HG02885 (cell line): ENCODE data around the gene SHISA5.
A peak's percentile ranks its signal among the peaks of the same experiment; 100 is the strongest.

Experiments
- ATAC-seq: cut with Tn5 transposase; IDR thresholded peaks from one replicate; pipeline ENCODE4 v1.9.1; 2021; ENCODE audit warnings: mild to moderate bottlenecking; ENCODE audit not compliant: unreplicated experiment, poor library complexity

SHISA5 gene

DNA sequence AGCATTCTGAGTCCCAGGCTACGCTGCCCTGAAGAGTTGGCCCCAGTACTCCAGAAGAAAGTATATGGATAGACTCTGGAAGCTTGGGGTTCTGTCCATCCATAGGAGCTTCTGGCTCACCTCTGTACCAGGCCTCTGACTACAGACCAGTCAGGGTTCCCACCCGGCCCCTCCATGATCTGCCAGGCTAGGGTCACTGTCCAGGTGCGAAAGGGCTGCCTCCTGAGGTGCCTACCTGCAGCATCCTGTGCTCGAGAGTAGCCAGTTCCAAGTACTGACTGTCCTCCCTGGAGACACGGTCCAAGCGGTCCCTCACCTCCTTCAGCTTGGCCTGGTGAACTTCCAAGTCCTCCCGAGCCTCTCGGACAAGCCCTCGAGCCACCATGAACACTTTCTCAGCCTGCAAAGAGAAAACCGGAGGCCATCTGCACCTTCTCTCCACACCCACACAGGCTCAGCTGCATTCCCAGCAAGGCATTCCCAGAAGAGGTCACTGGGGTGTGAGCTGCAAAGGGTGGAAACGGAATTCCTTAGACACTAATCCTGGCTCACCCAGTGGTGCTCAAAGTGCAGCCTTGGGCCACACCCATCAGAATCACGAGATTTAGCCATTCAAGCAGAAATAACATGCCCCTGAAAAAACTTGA lies 70.4 kb downstream of the SHISA5 start:
- no peak for ATAC-seq

DNA sequence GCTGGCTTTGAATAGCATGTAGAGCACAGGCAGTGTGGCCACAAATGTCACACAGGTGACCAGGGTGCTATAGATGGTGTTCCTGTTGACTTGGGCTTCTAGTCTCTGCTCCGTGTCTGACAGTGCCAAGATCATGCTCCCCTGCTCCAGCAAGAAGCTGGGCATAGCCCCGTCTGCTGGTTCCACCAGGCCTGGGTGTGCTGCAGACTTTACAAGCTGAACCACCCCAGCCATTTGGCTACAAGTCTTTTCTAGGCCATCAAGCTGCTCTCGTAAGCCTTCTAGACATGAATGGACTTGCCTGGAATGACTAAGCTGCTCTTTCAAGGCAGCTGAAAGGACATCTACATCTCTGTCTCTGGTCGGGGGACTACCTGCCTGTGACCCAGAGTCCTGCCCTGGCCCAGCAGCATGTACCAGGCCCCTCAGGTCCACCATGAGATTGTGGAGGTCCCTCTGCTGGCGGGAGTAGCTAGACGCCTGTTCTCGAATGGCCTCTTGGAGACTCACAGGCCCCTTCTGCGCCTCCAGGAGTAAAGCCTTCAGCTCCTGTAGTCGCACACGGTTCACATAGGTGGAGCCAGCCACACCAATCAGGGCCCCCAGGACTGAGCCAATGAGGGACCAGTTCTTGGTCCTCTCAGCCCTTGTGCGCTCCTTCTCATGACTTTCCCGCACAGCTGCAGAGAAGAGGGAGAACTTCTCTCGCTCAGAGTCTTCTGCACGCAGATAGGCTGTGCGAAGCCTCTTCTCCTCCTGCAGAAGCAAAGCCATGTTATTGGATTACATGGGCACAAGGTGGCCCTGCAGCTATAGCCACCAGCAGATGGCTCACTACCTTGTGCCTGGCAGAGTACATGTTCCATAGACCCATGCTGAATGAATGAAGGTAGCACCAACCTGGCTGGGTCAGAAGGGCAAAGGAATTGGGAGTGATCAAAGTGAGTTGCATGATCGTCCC lies 71.3 kb downstream of the SHISA5 start:
- ATAC-seq, result no peak

DNA sequence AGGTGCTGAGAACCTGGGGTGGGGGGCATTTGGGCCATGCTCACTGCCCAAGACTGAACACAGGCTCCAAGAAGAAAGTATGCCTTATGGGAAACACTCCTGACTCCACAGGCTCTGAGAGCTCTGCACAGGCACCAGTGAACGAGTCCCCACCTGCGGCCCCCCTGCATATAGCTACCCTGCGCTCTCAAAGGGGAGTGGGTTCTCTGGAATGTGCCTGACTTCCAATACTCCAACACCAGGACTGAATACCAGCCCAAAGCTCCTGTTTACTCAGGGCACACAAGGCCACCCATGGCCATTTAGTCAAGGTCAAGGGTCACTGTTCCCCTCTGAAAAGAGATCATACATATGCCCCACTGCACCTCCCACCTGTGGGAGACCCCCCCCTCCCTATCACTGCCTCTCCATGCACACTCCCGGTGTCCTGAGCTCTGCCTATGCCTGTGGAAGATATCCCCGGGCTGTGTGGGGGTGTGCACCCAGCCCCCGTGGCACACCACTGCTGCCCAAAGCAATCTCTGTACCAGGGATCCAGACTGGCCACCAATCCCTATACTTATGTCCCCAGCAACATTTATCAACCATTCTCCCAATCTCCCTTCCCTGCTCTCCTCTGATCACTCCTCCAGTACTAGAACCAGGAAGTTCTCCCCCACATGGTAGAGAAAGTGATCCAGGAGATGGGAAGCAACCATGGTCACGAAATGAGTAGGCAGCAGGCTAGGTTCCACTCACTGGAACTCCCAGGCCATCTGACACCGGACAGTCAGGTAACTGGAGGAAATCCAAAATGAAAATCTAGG lies 72.5 kb downstream of the SHISA5 start:
- ATAC-seq, result no peak

DNA sequence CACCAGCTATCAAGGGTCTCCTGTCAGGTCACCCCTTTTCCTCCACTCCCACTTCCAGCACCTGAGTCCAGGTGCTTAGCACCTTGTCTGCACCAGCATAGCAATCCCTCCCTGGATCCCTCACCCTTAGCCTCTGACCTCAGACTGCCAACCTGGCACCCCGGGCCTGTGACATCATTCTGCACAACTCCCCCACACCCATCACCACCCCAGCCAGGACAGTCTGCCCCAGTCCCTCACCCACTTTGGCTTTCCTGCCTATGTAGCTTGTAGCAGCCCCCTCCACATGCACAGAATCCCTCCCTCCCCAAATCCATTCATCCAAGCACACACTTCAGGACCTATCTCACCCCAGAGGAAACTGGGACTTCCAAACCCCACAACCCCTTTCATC lies 73.3 kb downstream of the SHISA5 start:
- no peak for ATAC-seq

DNA sequence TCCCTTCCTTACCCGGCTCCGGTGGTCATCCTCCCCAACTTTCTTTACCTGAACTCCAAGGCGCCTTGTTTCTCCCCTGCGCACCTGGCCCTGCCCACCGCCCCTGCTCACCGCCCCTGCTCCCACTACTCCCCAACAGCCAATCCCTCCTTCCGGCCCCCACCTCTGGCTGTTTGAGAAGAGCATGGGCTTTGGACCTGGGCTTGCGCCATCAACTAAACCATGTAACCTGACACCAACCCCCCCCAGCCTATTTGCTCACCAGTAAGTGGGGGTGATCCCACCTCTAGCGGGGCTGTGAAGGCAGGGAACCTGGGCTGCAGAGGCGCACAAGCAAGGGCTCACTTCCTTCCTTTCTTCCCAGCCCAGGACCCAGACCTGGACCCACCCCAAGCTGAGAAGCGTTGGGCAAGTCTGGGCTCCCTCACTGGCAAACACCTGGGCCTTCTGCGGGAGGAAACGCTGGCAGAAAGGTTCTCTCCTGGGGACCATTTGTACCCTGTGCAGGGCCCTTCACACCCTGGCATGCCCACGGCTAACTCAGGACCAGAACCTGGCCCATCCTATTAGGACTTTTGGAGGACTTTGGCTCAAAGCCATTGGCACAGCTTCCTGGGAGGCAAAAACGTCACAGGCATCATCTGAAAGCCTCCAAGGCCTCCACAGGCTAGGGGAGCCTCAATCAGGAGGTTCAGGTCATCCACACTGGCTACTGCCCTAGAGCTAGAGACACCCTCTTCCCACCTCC lies 73.8 kb downstream of the SHISA5 start, which contains the start of gene PLXNB1:
TSS of gene PLXNB1 (minus strand) at position 127 of the 748 bp plus-strand sequence. CDS start 5,475 bp downstream, outside the sequence.
- no peak for ATAC-seq

DNA sequence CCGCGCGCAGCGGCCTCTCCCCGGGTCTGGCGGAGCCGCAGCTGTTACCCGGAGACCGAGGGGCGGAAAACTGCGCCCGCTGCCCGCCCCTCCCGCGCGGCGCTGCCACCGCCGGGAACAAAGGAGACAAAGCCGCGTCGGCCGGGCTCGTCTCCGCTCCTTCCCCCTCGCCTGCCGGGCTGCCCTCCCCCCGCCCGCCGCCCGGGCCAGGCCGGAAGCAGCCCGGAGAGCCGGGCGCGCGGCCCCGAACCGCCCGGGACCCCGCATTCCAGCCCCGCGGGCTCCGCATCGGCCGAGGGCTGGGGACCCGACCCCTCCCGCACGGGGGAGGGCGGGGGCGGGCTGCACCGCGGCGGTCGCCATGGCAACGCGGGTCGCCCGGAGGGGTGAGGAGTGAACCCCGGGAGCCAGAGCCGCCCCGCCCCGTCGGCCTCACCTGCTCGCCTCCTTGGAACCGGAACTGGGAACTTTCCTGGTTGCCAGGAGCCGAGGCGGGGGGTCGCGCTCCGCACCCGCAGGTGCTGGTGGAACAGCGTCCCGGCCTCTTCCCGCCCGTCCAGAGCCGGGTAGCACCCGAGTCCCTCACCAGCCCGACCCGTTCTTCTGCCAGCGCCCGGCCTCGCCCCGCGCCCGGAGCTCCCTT lies 74.5 kb downstream of the SHISA5 start:
- peak; percentile 54 for ATAC-seq

DNA sequence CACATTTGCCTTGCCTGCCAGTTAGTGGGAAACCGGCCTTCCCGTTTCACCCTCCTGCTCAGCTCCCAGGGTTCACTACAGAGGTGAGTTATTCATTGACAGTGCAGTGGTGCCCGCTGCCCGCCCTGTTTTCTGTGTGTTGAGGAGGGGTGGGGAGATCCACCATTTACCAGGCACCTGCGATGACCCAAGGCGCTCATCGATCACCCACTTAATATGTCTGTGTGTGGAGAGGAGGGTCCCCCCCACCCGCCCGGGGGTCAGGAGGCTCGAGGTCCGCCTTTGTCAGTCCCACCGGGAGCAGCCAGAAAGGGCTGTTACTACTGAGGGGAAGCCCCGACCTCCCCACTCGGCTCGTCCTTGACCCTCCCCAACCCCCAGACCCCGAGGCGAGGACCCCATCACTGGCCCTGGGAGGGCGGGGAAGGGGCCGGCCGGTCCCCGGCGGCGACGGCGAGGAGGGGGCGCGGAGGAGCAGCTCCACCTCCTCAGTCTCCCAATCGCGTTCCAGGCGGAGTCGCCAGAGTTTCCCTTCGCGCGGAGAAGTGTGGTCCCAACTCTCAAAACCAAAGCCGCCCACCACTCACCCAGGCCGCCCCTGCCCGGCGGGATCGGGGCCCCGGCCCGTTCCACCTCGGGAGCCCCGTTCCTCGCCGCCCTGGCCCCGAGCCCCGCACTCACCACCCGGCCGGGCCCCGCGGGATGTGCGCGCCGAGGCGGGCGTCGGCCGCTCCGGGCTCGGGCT lies 75.2 kb downstream of the SHISA5 start:
- ATAC-seq, result peak; percentile 30

DNA sequence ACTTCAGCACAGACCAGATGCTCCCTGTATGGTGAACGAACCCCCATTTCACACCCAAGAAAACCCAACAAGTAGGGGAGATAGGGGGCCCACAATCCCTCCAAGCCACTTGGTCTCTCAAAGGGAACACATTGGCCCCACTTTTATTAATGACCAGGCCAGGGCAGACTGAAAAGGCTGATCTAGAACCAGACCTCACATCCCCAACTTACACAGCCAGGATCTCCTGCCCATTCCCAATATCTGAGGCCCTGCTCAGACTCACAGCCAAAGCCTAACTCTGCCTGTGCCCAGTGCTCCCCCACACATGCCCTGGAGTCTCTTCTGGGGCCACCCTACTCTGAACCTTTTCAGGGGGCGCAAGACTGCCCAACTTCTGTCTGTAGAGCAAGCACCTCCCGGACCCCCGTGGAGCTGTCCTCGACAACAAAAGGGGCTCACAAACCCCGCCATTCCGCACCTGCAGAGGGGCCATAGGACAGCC lies 75.8 kb downstream of the SHISA5 start:
- ATAC-seq, result no peak

DNA sequence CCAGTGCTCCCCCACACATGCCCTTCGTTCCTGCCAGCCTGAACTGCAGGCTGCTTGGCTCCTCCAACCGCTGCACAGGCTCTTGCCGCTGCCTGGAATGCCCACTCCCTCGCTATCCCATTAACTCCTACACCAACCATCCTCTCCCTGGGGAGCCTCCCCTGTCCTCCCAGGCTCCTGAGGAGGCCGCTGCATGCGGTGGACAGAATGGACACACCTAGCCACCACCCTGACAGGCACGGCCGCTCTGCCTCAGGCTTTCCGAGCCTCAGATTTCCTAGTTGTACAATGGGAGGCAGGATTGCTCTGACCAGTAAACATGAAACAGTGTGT lies 76.4 kb downstream of the SHISA5 start:
- no peak for ATAC-seq

DNA sequence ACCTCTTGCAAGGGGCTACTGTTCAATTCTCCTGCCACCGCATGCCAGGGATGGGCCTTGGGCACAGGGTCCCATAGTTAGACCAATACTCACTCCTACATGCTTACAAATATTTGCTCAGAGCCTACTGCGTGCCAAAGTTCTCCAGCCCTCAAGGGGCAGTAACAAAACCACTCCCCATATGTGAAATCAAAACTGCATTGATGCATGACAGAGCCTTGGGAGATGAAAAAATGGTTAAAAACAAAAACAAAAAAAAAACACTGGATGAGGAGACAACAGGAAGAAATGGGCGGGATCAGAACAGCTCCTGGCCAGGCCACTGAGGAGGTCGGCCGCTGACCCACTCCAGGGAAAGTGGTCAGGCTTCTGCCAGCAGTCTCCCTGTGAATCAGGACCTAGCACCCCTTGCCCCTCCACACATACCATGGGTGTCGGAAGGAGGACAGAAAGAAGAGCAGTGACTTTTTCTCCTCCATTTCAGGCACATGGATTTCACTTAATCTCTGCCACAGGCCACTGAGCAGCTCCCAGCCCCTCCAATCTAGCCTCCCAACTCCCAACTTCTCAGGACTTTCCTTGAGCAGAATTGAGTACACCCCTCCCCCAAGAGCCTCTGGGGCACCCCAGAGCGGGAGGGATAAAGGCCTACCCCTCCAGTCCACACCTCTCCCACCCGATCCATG lies 76.9 kb downstream of the SHISA5 start:
- ATAC-seq, result no peak

DNA sequence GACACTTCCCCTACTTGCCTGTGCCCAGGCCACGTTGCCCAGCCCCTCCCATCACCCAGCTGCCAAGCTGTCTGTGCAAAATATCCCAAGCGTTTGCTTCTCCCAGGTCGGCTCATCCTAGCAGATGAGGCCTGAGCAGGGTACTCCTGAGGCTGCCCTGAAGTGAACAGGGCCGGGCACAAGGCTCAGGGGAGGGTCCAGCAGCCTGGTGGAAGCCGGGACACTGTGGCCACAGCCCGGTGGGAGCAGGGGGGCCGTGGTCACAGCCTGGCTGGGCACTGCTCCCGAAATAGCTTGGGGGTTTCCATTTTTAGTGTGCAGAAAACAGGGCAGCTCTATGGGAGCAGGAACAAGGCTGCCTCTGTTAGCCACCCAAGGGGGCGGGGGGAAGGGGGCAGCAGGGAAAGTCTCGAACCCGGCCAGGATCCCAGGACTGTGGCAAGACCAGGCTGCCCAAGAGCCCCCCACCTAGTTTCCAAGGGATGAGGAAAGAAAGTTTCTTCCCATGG lies 77.5 kb downstream of the SHISA5 start:
- no peak for ATAC-seq

DNA sequence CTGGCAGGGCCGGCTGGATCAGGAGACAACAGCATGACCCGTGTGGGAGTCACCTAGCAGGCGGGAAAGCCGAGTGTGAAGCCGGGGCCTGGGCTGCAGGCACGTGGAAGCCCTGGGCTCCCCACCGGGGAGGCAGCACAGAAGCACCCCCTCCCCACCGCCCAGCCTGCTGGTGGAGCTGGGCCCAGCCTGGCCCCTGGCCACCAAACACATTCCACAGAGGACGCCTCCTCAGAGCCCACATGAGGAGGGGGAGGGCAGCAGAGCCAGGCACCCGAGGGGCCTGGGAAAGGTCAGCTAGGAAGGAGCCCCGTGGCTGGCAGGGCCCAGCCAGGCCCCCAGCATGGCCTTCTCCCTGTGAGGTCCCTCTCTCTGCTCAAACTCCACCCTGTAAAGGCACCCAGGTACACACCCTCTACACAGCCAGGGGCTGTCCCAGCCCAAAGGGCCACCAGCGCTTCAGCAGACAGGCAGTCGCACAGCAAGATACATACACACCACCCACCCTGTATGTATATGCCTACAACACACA lies 78.6 kb downstream of the SHISA5 start:
- ATAC-seq, result no peak

DNA sequence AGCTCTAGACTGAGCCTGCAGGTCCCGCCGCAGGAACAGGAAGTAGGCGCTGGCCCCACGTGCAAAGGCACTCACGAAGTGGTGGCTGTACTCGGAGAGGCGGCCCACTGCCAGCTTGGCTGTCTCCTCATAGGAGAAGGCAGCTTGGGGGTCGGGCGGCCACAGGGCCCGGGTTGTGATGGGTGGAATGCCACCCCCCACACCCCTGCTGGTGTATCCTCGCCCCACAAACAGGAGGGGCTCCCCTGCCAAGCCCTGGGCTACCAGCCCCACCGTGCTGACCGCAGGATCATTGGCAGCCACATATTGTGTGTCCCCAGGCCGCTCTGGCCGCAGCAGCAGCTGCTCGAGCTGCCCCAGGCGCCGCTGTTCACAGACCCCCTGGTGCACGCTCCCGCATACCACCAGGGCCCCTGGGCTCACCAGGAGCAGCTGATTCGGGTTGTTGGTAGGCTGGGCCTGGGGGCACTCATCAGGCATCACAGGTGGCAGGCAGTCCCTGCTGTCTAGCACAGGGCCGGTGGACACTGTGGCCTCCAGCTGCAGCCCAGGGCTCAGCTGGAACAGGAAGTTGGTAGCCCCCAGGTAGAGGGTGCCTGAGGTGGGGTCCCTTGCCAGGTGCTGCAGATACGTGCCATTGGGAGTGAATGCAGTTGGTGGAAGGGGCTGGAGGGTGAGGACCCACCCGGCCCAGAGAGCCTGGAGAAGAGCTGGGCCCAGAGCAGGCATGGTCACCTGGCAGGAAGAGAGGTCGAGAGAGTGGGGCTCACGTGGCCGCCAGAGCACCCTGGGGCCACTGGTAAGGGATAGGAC lies 79.9 kb downstream of the SHISA5 start:
- no peak for ATAC-seq

DNA sequence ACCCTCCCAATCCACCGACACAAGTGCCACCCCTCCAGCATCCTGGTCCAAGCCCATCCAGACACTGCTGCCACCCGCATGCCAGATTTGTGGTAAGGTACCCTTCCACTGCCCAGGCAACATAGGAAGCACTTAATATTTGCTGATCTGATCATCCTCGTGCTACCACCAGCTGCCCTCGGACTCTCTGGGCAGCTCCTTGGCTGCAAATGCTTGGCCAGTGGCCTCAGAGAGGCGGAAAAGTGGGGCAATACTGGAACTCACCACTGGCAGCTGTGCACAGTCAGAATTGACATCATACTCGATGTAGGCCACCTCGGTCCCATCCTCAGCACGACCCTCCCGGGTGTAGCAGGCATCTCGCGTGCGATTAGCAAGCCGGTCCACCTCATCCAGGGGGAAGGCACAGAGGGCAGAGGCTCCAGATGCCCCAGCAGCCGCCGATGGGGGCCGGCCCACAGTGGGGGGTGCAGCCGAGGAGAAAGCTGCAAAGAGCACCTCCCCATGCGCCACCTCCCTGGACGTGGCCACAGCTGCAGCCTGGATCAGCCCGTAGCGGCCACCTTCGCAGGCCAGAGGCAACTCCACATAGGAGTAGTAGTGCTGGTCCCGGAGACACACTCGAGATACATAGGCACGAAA lies 80.6 kb downstream of the SHISA5 start:
- ATAC-seq, result no peak

DNA sequence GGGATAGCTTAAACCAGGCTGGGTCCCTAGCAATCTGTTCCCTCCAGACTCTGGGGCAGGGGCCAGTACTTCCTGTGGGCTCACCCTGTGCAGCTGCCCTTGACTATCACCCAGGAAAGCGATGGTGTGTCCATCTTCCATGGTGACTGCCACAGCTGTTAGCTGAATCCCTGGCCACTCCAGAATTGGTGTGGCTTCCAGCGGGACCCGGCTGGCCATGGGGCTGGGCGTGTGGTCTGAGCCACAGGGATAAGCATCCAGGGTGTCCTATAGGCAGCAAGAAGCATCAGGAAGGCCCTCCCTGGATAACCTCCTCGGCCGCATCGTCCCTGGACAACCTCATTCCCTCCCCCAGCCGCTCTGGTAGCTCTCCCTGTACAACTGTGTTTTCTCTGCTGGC lies 81.3 kb downstream of the SHISA5 start:
- ATAC-seq, result no peak

DNA sequence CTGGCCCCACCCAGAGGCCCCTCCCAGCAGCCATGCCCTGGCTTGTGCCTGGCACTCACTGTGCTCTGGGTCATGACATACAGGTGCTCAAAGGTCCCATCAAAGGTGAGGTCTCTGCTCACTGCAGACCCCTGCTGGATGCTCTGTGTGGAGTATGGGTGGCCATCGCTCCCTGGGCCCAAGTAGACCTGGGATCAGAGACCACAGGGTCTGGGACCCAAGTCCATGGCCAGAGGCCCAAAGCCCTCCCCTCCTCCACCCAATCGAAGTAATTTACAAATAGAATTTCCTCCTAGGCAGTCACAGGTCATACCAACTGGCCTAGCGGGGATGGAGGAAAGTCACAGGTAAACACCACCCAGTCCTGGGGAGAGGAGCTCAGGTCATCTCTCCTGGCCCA lies 81.7 kb downstream of the SHISA5 start:
- ATAC-seq, result no peak

DNA sequence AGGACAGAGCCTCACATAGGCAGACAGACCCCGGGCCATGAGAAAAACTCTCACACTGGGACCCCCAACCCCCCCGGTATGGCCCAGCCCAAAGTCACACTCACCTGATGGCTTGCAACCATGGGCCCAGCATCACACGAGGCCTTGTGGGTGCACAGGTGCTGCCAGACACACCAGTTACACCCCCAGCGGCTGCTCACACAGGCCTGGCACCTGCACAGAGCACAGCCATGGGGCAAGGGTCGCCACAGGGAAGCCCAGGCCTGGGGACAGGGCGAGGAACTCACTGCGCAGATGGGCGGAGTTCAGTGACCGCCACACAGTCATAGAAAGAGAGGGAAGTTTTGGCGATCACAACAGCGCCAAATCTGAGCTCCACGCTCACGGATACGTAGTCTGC lies 83.4 kb downstream of the SHISA5 start:
- ATAC-seq, result no peak
